ENCODE measurements around the gene PCDHGB3.
A peak's percentile ranks its signal among the peaks of the same experiment; 100 is the strongest.

DNA sequence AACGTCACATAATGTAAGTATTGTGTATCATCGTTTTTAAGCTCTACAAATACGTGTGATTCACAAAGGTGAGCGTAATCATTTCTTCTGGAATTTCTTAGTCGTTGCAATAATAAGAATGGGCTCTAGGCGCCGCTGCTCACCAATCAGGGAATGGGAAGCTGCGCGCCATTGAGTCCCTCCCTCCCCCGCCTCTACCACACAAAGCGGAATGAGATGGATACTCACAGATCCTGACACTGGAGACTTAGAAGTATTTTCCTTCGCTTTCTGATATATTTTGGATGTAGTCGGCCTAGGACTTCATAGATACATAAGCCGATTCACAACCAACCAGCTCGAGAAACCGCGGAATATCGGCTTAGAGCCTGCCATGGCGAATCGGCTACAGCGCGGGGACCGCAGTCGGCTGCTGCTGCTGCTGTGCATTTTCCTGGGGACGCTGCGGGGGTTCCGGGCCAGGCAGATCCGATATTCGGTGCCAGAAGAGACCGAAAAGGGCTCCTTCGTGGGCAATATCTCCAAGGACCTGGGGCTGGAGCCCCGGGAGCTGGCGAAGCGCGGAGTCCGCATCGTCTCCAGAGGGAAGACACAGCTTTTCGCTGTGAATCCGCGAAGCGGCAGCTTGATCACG, 50.9 kb downstream of the PCDHGB3 start, which contains the start of gene PCDHGA11:
- no peak for TF ChIP-seq EZH2 (IDR thresholded peaks at IDR 0.05; ENCODE audit: borderline replicate concordance, insufficient read depth, low read depth, low read length, poor library complexity, severe bottlenecking)
- TF ChIP-seq, protein P1, sequence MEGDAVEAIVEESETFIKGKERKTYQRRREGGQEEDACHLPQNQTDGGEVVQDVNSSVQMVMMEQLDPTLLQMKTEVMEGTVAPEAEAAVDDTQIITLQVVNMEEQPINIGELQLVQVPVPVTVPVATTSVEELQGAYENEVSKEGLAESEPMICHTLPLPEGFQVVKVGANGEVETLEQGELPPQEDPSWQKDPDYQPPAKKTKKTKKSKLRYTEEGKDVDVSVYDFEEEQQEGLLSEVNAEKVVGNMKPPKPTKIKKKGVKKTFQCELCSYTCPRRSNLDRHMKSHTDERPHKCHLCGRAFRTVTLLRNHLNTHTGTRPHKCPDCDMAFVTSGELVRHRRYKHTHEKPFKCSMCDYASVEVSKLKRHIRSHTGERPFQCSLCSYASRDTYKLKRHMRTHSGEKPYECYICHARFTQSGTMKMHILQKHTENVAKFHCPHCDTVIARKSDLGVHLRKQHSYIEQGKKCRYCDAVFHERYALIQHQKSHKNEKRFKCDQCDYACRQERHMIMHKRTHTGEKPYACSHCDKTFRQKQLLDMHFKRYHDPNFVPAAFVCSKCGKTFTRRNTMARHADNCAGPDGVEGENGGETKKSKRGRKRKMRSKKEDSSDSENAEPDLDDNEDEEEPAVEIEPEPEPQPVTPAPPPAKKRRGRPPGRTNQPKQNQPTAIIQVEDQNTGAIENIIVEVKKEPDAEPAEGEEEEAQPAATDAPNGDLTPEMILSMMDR (IDR thresholded peaks at IDR 0.05) = peak; percentile 72
